ENCODE results near the gene MAGEA1.
"Not testable (repeated sequence)": the region's sequence is repeated elsewhere in the genome, so short reads cannot be mapped to it uniquely, and the experiment has no call there.

MAGEA1 gene, protein sequence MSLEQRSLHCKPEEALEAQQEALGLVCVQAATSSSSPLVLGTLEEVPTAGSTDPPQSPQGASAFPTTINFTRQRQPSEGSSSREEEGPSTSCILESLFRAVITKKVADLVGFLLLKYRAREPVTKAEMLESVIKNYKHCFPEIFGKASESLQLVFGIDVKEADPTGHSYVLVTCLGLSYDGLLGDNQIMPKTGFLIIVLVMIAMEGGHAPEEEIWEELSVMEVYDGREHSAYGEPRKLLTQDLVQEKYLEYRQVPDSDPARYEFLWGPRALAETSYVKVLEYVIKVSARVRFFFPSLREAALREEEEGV

DNA sequence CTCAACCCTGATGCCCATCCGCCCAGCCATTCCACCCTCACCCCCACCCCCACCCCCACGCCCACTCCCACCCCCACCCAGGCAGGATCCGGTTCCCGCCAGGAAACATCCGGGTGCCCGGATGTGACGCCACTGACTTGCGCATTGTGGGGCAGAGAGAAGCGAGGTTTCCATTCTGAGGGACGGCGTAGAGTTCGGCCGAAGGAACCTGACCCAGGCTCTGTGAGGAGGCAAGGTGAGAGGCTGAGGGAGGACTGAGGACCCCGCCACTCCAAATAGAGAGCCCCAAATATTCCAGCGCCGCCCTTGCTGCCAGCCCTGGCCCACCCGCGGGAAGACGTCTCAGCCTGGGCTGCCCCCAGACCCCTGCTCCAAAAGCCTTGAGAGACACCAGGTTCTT lies at the start of gene MAGEA1:
MAGEA1 (plus strand) TSS at position 154 of the 400 bp plus-strand sequence. CDS start 3,106 bp downstream, outside the sequence.
- no peak for DNase-seq (ENCODE audit: low read depth in 1 of 2, low spot score in 1 of 2)

DNA sequence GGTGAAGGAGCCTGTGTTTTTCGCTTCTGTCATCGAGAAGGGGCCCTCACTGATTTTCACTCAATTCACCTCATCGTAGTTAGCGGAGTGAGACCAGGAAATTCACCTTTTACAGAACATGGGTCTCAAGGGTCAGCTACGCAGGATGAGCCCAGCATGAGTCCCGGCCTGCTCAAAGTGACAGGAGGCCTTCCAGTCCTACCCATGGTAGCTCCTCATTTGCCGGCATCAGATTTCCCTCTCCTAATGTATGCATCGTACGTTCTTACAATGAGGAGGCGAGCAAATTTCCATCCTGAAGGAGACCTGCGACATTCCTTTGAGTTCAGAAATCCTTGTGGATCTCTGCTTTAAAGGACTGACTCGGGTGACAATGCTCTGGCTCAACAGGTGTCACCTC lies 46.2 kb upstream of the MAGEA1 start:
- not testable (repeated sequence) for DNase-seq (ENCODE audit: low read depth in 1 of 2, low spot score in 1 of 2)

GRCh38 chrX:153139074-153139473 lies 40.0 kb upstream of the MAGEA1 start:
- DNase-seq (ENCODE audit: low read depth in 1 of 2, low spot score in 1 of 2): not testable (repeated sequence)

GRCh38 chrX:153146288-153146687 lies 32.8 kb upstream of the MAGEA1 start:
- DNase-seq (ENCODE audit: low read depth in 1 of 2, low spot score in 1 of 2): not testable (repeated sequence)

DNA sequence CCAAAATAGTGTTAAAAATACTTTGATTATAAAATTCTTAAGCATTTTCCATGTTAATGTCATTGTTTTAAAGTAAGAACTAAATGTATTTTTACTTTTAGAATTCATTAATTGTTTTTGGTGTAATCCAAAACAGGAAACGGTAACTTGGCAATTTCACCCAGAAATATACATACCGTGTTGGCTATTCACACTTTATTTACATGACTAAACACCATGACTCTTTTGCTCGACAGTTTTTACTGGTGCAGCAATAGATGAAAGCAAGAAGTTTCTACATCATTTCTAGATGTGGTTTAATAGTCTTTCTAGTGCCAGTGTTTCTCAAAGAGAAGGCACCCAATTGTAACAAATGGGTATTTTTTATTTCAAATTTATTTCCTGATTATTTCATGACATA lies 25.6 kb upstream of the MAGEA1 start:
- DNase-seq (ENCODE audit: low read depth in 1 of 2, low spot score in 1 of 2): no peak

DNA sequence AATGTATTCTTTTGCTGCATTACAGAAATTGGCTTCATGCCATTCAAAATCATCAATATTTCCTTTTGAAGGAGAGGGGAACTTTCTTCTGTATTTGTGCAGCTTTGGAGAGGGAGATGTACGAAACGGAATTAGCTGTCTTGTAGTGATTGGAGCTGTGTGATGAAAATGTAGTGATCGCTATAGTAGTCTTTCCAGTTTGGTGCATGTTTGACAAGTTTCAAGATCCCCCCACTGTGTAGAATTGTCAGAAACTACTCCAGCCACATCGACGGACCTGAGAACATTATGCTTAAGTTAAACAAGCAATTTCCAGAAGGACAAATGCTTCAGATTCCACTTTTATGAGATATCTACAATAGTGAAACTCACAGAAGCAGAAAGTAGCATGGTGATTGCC lies 21.6 kb upstream of the MAGEA1 start:
- DNase-seq (ENCODE audit: low read depth in 1 of 2, low spot score in 1 of 2): no peak

GRCh38 chrX:153158319-153158718 lies 20.8 kb upstream of the MAGEA1 start:
- no peak for DNase-seq (ENCODE audit: low read depth in 1 of 2, low spot score in 1 of 2)

DNA sequence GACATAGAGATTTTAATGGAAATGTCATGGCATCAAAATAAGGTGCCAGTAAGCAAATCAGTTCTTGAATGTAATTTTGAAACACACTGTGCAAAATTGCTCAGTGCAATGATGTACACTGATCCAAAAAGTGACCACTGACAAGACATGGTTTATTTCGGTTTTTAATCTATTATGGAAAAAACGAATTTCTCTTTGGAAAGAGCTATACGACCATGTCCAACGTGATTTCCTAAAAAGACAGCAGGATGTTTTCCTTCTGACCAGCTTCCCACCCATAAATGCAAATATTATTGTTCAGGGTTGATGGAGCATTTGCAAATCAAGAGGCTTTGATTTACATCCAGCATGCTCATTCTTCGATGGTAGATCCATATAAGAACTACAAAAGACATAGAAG lies 17.1 kb upstream of the MAGEA1 start:
- DNase-seq (ENCODE audit: low read depth in 1 of 2, low spot score in 1 of 2): no peak

GRCh38 chrX:153164733-153165132 lies 14.4 kb upstream of the MAGEA1 start:
- DNase-seq (ENCODE audit: low read depth in 1 of 2, low spot score in 1 of 2): no peak

DNA sequence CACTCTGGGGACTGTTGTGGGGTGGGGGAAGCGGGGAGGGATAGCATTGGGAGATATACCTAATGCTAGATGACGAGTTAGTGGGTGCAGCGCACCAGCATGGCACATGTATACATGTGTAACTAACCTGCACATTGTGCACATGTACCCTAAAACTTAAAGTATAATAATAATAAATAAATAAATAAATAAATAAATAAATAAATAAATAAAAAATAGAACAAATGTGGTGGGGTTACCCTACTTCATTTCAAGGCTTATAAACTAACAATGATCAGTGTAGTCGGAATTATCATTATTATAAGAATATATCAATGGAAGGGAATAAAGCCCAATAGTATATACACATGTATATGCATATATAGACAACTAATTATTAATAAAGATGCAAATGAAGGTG lies 10.7 kb upstream of the MAGEA1 start:
- not testable (repeated sequence) for DNase-seq (ENCODE audit: low read depth in 1 of 2, low spot score in 1 of 2)

DNA sequence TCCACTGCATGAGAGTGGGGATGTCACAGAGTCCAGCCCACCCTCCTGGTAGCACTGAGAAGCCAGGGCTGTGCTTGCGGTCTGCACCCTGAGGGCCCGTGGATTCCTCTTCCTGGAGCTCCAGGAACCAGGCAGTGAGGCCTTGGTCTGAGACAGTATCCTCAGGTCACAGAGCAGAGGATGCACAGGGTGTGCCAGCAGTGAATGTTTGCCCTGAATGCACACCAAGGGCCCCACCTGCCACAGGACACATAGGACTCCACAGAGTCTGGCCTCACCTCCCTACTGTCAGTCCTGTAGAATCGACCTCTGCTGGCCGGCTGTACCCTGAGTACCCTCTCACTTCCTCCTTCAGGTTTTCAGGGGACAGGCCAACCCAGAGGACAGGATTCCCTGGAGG lies 2.7 kb downstream of the MAGEA1 start:
- no peak for DNase-seq (ENCODE audit: low read depth in 1 of 2, low spot score in 1 of 2)

DNA sequence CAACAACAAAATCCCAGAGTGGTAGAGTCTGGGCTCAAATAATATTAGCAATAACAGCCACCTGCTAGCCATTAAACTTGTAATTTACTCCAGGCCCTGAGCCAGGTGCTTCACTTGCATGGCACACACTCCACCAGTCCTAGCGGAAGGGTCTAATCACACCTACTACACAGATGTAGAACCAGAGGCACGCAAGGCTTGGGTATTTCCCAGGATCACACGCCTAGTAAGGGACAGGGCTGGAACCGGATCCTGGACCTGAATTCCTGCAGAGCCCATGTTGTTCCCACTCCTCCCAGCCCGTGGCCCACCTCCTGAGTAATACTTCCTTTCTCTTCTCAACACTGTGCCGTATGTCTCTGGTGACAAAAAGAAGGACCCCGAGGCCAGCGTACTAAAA lies 5.7 kb downstream of the MAGEA1 start:
- no peak for DNase-seq (ENCODE audit: low read depth in 1 of 2, low spot score in 1 of 2)

DNA sequence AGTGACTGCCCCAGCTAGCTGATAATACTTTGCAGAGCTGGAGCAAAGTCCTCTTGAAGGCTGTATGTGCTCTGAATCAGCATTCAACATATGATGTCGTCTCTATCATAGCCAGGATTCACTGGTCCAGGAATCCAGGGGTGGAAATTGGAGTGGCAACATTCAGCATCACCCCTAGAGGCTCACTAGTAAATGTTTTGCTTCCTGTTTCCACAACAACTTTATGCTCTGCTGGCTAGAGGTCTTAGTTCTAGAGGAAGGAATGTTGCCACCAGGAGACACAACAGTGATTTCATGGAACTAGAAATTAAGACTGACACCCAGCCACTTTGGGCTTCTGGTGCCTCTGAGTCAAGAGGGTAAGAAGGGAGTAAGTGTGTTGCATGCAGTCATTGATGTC lies 11.3 kb downstream of the MAGEA1 start:
- DNase-seq (ENCODE audit: low read depth in 1 of 2, low spot score in 1 of 2): no peak

- DNase-seq (ENCODE audit: low read depth in 1 of 2, low spot score in 1 of 2): no peak
These were observed 21.4 kb downstream of the MAGEA1 start for GRCh38 chrX:153200462-153200861.

DNA sequence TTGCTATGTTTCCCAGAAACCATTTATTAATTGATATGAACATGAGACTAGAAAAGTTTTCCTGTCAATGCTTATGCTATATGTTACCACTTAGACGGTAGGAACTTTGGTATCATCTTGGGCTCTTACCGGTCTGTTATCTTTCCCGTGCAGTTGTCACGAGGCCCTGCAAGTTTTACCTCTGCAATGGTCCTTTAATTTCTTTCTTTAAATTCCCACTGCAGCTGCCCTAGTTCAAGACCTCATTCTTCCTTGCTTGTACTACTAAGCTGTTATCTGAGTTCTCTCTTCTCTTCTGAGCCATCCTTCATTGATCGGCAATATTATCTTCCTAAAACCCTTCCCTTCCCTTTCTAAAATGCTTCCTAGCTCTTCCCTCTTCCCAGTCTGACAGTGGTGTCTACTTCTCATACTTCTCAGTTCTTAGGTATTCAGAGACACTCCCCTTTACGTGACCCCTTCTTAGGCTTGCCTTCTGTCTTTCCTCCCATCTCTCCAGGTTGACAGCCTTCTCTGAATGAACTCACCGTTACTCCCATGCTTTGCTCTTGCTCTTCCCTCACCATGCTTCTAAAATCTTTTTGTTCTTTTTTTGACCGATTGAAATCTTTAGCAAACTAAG lies 27.5 kb downstream of the MAGEA1 start:
- no peak for DNase-seq (ENCODE audit: low read depth in 1 of 2, low spot score in 1 of 2)

- no peak for DNase-seq (ENCODE audit: low read depth in 1 of 2, low spot score in 1 of 2)
These were observed 30.3 kb downstream of the MAGEA1 start for GRCh38 chrX:153209347-153209746.

- no peak for DNase-seq (ENCODE audit: low read depth in 1 of 2, low spot score in 1 of 2)
These were observed 35.9 kb downstream of the MAGEA1 start for GRCh38 chrX:153214934-153215333.

GRCh38 chrX:153216926-153217325 lies 37.8 kb downstream of the MAGEA1 start:
- no peak for DNase-seq (ENCODE audit: low read depth in 1 of 2, low spot score in 1 of 2)

- DNase-seq (ENCODE audit: low read depth in 1 of 2, low spot score in 1 of 2): no peak
These were observed 46.5 kb downstream of the MAGEA1 start for GRCh38 chrX:153225438-153226098.

DNA sequence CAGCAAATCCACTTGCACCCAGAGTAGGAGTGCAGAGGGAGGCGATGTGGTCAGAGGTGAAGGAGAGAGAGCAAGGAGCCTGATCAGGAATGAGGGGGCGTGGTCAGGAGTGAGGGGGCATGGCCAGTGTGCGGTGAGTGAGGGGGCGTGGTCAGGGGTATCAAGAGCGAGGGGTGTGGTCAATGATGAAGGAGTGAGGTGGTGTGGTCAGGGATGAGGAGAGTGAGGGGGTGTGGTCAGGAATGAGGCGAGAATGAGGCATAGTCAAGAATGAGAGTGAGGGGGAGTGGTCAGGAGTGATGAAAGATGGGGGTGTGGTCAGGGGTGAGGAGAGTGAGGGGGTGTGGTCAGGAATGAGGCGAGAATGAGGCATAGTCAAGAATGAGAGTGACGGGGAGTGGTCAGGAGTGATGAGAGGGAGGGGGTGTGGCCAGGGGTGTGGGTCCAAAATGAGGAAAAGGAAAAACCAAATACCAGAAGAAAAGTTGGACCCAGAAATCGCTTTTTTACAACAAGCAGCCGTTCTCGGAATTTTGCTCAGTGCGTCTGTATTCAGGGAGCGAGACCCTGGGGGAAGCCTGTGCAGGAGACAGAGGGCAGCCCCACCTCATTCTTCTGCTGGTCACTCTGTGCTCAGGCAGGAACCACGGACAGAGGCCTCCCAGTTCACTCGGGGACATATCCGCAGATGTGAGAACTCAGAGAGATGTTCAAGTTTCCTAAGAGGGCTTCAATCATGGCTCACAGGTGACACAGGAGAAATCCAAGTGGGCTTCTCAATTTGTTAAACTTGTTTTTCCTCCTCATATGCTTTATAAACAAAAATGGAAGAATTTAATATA lies 47.5 kb downstream of the MAGEA1 start:
- DNase-seq (ENCODE audit: low read depth in 1 of 2, low spot score in 1 of 2): no peak

Measured in stimulated activated CD4-positive, alpha-beta T cell treated with anti-CD3 and anti-CD28 coated beads, Interleukin-15, amount 100 ng/mL, for 1 hour (primary cell).